NCI-H748 treated with DMSO at 0.1 percent for 48 hours (cell line): ENCODE results near the gene SLC1A2.

Experiments used
- DNase-seq: peaks from one replicate; lab custom pipeline; 2025; lab: John Stamatoyannopoulos, UW

SLC1A2 gene

DNA sequence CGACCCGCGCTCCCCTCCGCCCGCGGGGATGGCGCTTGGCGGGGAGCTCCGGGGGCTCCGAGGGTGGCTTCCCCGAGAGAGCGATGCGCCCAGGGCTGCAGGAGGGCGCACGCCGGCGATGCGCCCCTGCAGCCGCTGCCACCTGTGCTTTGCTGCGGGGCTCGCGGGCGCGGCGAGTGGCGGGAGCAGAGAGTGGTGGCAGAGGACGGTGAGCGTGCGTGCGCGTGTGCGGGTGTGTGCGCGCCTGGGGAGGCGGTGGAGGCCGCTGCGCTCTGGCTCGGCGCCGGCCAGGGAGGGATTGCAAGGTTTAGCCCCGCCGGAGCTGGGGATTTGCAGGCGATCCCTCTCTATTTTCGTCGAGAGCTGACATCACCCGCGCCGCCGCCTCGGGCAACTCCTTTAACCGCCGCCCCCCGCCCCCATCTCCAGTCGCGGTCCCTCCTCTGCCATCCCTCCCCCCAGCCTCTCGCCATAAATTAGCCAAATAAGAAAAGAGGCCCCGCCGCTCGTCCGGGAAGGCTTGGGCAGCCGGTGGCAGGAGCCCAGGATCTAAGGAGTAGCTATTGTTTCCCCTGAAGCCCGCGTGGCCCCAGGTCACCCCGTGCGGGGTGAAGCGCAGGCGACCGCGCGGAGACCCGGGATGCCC lies at the start of gene SLC1A2:
SLC1A2 (minus strand) TSS at position 375 of the 646 bp plus-strand sequence. CDS start 592 bp downstream, outside the sequence.
- DNase-seq, result no peak

DNA sequence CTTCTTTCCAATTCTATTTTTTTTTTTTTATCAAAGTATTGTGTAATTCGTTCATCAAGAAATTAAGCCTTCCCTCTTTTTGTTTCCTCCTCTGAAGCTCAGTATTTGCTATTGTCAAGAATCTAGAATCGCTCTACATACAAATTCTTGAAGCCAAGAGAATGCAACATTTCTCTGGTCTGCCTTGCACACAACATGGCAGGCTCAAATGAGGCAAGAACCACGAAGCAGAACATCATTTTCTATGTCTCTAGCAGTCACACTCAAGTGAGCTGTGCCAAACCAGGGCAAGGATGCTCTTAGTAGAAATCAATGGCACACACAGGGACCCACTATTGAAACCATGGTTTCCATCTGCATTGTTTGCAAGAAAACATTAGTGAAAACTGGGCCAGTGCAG lies 46.7 kb upstream of the SLC1A2 start:
- no peak for DNase-seq

DNA sequence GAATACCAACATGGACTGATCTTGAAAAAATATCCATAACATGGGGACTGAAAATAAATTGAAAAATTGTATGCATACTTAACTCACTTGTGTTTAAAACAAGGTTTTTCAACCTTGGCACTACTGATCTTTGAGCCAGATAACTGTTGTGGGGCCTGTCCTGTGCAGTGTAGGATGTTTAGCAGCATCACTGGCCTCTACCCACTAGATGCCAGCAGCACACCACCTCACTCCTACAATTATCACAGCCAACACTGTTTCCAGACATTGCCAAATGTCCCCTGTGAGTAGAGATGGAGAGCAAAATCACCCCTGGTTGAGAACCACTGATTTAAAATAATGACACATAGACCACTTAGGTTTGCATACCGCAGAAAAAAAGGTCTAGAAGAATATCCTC lies 45.0 kb upstream of the SLC1A2 start:
- DNase-seq, result no peak

DNA sequence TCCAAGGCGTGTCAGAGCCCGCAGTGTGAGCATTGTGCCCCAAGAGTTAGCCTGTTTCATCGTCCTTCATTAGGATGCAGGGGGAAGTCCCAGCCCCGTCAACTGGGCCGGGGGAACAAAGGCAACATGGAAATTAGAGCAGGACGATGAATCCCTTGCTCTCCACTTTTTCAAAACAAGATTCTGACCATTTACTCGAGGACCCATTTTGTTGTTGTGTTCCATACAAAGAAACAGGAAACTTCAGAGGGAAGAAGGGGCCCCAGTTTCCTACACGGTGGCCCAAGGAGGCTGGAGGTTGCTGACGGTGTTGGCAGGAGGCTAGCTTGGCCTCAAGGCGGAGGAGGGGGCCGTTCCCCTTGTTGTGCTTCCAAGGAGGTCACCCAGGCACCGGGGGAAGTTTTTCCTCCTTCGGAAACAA lies 44.0 kb upstream of the SLC1A2 start:
- DNase-seq, result no peak

DNA sequence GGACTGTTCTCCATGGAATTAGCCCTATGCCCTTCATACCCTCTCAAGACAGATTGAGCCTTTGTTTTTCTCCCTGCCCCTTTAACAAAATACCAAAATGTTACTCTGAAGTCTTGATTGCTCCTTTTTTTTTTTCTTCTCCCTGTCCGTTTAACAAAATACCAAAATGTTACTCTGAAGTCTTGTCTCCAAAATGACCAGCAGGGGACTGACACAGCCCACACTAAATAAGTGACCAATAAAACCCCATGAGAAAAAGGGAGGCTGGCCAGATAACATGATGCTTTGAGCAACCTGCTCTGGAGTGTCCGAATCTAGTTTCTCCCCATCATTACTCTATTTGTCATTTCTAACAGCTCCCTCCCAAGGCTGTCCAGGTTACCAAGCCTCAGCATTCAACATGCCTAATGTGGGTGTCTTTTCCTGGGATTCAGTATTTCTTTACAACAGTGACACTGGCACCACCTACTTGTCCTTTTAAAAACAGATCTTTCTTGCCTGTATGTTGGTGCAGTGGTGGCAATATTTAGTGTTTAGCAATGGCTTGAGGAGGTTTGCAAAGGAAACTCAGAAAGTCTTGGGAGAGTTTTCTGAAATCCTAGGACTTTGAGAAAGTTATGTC lies 42.7 kb upstream of the SLC1A2 start:
- no peak for DNase-seq

DNA sequence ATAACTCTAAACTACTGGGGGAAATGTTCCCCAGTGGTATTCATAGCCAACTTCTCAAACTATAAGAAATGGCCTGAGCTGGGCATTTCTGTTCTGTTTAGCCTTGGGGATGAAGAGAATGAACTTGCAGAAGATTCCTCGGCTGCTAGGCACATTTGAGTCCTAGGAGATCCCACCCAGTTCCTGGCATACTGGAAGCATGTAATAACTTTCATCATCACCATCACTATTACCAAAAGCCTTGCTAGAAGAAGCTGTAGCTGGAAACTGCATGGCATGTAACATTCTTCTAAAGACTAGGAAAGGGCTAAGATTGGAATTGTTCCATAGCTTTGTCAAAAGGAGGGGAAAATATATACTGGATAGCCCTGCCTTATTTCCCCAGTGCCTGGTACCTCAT lies 40.1 kb upstream of the SLC1A2 start:
- no peak for DNase-seq

DNA sequence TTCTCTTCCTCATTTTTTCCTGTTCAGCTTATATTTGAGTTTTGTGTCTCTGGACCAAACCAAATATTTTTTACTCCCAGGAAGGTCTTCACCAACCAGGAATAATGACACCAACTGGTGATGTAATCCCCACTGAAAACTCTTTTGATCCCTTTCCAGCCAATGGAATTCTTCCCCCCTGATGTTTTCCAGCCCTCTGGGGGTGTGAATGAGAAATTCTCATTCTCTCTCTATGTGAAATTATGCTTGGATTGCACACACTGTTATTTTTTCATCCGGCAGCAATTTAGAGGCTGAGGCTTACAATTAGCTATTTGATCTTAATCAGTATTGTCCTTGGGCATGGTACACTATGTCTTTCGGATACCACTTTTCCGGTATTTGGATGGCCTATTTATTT lies 39.5 kb upstream of the SLC1A2 start:
- no peak for DNase-seq

DNA sequence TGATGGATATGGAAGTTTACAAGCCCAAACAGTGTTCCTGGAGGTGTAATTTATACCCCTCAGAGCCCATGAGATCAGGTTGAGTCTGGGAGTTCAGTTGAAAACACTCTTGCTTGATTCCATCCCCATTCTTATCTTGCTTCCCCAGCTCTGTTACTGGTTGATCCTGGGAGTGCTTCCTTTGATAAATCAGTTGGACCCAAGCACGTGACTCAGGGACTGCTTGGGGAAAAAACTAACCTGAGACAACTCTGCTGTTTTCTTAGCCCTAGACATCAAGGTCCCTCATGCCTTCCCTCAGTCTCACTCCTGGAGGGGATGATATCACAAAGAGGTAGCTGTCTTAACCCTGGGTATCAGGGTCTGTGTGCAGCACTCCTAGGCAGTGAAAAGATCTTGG lies 35.0 kb upstream of the SLC1A2 start:
- DNase-seq, result no peak

DNA sequence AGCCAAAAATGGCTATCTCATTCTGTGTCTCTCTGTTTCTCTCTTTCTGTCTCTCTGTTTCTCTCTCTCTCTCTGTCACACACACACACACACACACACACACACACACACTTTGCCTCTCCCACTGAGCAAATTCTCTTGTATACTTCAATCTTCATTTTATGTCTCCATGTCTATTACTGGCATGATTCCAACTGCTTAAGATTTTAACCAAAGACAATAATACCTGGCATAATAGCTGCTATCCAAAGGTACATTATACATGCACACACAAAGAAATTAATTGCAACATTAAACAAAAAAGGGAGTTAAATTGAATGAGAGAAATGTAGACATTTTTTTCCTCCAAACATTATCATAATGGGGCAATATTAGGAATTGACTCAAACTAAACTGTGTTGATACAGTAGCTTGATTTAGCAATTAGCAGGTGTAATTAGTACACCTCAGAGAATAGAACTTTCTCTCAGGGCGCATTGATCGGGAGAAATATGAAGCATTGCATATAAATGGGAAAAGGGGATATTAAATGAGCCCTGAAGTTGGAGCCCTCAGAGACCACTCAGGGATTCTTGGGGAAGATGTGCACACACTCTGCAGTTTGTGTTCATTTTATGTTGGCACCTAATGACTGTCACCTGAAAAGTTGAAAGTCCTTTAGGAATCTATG lies 17.4 kb upstream of the SLC1A2 start:
- DNase-seq, result peak; percentile 31

DNA sequence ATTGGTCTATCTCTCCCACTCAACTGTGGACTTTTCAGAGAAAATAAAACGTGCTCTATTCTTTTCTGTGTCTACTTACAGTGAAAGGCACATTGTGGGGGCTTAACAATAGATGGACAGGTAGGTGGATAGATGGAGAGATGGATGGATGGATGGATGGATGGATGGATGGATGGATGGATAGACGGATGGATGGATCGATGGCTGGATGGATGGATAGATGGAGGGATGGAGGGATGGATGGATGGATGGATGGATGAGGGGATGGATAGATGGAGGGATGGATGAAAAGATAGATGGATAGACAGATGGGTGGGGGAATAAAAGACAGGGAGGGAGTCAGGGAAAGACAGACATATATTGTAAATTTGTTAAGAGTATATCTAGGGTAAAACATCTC lies 14.2 kb upstream of the SLC1A2 start:
- DNase-seq, result no peak

DNA sequence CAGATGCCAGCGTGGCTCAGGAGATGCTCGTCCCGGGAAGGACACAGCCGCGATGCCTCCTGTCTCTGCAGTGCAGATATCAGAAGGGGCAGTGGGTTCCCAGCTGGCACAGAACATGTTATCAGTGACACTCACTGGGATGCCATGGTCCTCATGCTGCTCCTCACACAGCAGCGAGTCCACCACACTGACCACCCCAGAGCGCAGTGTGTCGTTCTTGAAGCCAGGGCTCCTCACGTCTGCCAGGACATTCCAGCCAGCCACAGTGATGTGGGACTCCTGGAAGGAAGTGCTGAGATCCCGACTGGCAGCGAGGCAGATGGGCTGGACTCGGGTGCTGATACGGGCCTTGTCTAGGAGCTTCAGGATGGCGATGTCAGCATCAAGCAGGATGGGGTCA lies 13.1 kb upstream of the SLC1A2 start:
- DNase-seq, result no peak

DNA sequence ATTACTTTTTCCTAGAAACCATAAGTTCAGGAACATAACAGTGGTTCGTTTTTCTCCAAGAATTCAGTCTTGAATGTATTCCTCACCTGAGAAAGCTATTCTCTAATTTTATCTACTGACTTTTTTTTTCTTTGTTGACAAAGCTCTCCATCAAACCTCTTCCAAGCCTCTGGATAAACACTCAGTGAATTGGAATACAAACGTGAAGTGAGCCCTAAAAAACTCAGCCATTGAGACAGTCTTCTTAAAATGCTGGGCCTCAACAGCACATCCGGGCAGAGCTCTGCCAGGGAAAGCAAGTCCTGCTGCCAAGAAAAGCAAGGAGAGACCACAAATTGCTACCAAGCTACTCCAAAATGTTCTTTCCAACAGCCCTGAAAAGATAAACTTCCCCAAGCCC lies 7.7 kb upstream of the SLC1A2 start:
- DNase-seq, result no peak

DNA sequence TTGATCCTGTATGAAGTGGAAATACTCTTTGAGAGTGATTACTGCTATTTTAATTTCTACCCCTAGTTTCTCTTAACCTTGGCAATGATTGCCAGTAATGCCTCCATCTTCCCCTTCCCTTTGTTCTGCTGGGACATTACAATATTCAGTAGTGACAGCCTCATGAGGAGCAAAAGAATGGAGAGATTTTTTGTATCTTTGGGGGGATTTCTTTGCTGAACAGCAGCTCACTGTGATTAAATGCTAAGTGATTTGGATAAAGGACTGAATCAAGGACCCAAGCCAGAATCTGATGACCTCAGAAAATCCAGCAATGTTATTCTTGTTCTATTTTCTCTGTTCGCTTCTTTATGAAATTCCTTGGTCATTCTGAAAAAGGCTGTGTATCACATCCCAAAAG lies 7.0 kb upstream of the SLC1A2 start:
- no peak for DNase-seq

DNA sequence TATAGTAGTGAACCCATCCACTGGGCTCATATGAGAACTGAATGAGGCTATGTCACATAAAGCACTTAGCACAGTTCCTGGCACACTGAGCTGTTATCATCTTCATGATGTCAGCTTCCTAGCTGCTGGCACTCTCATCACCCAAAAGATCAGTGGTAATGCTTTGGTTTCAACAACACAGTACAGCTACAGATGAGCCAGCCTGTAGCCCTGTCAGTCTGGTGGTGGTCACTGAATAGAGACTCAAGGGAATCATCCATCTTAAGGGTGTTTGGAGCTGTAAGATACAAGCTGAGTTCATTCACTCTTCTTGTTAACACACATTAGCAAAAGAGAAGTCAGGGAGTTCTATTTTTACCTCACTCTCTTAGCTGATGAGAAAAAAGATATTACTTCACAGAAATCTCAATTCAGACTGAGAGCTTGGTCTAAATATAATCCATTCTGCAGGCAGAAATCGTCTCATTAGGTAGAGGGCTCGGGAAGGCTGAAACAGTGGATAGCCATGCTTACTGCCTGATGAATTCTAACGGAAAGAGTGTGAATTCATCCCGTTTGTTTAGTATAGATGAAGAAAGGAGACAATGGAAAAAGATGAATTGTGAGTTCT lies 6.3 kb upstream of the SLC1A2 start:
- no peak for DNase-seq

DNA sequence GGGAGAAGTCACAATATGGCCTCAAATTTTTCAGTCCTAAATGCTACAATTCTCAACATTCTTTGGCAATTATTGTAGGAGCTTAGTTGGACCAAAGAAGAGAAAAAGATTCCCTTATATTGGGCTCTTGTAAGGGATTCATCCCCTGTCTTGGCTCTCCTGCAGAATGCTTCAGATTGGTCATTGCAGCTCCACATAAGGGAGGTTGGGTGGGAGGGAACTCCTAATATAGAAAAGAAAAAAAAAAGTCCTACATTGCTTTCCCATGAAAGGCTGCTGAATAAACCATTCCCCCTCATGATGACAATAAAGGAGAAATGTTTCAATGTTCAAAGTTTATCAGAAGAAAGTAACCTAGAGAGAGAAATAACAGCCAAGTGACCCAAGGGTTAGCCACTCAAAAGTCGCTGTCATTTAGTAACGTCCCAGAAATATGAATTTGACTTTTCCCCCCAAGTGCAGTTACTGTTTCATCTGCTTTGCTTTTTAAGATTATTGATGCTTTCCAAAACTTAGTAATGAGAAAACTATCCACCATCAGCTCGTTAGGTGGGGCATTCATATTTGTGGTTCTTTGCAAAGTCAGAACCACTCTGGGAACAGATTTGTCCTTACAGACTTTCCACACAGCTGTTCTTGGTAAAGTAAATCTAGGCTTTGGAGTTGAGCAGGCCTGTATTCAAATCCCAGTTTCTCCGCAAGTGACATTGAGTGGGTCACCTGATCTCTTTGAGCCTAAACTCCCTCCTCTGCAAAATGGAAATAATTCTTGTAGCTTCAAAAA lies 5.0 kb upstream of the SLC1A2 start:
- DNase-seq, result no peak

DNA sequence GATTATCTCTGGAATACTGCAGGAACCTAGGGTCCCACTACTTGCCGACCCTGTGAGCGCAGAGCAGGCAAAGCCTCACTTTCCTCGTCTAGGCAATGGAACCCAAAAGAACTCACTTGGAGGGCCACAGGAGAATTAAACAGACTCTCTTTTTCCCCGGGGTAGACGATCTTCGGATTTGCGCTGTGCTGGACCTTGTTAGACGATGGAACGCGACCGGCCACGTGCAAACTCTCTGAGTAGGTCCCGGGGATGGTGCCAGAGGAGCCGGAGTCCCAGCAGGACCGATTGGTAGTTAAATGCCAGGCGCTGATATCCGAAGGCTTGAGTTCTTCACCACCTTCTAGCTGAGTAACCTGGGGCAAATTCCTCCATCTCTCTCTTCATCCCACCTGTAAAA lies 1.0 kb upstream of the SLC1A2 start:
- no peak for DNase-seq

DNA sequence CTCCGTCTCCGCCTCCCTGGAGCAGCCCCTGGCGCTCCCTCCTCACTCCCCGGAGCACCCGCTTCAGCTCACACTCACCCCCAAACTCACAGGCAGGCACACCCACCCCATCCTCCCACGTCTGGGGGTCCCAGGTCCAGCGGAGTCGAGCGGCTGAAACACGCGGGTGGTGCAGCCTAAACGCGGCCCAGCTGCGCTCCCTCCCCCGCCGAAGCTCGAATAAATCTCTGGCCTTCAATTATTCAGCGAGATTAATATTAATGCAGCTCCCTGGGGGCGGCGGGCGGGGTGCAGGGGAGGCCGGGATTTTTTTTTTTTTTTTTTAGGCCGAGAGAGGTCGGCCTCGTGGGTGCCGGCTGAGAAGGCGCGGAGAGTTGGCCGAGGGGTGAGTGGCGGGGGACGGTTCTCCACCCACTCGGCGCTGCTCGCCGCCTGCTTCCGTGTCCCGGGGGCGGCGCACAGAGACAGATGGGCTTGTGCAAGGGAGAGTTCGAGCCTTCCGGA lies 524 bp upstream of the SLC1A2 start:
- no peak for DNase-seq

DNA sequence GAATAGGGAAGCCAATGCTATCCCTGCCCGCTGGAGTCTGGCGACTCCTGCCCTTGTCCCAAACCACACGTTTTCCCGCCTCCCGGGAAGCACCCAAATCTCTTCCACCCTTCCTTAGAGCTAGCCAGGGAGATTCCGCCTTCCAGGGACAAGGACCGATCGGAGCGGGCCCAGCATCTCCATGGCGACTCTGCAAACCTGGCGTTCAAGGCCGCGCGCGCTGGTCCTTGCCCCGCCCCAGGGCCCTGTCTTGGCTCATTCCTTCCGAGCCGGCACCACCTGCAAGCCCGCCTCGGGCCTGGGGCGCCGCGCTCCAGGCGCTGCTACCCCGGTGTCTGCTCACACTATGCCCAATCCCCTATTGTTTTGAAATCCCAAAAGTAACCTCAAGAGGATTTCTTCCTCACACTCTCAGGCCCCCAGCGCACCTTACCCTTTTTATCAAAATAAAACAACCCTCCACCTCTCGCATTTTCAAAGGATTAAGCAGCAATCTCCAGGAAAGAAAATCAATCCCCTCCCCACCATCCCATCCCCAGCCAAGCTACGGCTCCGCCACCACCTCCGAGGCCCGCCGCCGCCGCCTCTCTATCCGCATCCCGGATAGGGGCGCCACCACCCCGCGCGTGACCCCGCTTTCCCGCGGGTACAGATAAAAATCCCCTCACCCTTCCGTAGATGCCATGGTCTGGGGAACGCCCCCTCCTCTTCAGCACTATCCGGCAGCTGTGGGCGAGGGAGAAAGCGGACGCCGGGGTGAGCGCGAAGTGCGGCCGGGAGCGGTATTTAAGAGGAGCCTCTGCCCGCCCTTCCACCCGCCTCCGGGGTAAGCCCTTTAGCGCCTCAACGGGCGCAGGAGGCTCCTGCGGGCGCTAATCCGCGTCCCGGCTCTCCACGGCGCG lies 825 bp downstream of the SLC1A2 start:
- DNase-seq, result peak; percentile 59

DNA sequence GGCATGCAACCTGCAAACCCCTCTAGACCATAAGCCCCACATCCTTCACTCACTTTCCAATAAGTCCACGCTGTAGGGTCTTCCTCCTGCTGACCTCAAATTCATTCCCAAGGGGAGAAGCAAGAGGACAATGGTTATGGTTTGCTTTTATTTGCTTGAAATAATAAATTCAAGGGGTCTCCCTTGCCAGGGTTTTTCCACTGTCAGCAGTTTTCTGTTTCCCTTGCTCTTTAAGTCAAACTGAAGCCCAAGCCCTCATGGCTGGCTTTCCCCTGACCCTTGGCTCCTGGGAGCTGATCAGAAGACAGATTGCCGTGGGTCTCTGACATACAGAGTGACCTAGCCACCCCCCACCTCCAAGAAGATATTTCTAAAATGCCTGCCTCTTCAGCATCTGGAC lies 3.9 kb downstream of the SLC1A2 start:
- no peak for DNase-seq

DNA sequence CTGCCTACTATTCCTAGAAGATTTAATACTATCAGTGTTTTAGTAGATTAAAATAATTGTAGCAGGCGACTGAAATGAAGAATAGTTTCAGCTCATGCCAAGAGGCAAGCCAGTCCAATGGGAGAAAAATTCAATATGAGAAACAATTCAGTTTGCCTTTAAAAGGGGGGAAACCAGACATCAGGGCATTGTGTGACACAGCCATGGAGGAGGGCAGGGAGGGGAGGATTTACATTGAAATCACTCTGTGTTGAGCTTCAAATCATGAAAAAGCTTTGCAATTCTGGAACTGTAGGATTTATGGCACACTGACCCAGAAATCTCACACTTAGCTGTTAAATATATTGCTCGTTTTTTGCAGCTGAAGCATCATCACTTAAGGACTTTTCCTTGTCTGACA lies 4.6 kb downstream of the SLC1A2 start:
- no peak for DNase-seq

DNA sequence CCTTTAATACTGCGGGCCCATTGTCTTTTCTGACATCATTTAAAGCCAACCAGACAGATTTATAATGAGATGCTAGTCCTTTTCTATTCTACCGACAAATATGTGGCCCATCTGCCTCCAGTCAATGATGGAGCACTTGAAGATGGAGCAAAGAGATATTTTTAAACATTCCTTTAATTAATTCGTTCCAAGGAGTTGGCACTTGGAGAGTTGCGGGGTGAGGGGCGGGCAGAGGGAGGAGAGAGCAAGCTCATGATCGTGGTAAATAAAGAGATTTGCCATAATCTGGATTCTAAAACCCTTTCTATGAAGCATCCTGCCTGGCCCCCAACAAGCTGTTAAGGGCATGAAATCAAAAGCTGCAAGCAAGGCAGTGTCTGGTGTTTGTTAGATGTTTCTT lies 5.0 kb downstream of the SLC1A2 start:
- no peak for DNase-seq
